Measurements from ENCODE around the gene HLCS. TPM values are rescaled to one million over a fixed set of nuclear protein-coding genes. Genes with fewer than 3 reads are reported as not detected.
A peak's percentile ranks its signal among the peaks of the same experiment; 100 is the strongest.

Gene HLCS
- polyA plus RNA-seq, 1 donor (not counting 4 experiments of a cell fraction or from before 2014, with no cell fraction given) = 11.5 TPM

DNA sequence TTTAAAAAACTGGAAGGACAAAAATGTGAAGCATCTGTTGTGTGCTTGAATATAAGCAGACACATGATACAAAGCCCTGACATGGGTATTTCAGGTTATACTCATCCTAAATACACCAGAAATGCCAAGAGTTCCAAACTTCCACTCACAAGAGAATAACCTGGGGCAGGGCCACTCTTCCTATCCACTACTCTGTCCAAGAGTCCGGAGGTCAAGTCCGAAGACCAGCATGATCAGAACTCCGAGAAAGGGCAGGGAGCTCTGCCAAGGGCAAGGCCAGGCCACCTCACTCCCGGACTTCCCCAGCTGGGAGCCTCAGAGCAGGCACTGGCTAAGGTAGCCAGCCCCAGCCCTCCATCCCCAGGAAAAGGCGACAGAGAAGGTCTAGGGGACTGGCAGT lies 37.5 kb downstream of the HLCS start:
- Histone ChIP-seq H3K9me3 (ENCODE audit: control insufficient read depth, low read depth, low read length) (no peaks in the 10 kb centered on the region), H2AFZ (ENCODE audit: control insufficient read depth, low read length) (no peak overlapping the region), H3K27me3 (ENCODE audit: control insufficient read depth, extremely low read depth, insufficient read depth, low read length) (no peaks in the 10 kb centered on the region), H3K27ac (ENCODE audit: control insufficient read depth, insufficient read depth, low read length) (no peak overlapping the region), H4K20me1 (ENCODE audit: control insufficient read depth, extremely low read depth, insufficient read depth, low read length) (no peaks in the 10 kb centered on the region), H3K9me1 (ENCODE audit: control insufficient read depth, extremely low read depth, insufficient read depth, low read length) (no peaks in the 10 kb centered on the region), H3K36me3 (ENCODE audit: control insufficient read depth in 2 of 2, extremely low read depth in 1 of 2, insufficient read depth in 2 of 2, low read length in 2 of 2) (peaks cover 7 to 15% of the 10 kb centered on the region in 2 experiments), H3K4me3 (ENCODE audit: control insufficient read depth in 2 of 3, extremely low read depth in 1 of 3, insufficient read depth in 2 of 3, low read depth in 1 of 3, low read length in 3 of 3) (no peak overlapping the region), H3K4me2 (ENCODE audit: control insufficient read depth, extremely low read depth, insufficient read depth, low read depth, low read length) (no peak overlapping the region), H3K79me2 (ENCODE audit: control insufficient read depth, insufficient read depth, low read length) (no peaks in the 10 kb centered on the region), H3K9ac (ENCODE audit: control insufficient read depth, extremely low read depth, insufficient read depth, low read length) (no peak overlapping the region), H3K4me1 (ENCODE audit: control insufficient read depth, extremely low read depth, insufficient read depth, low read length) (no peaks in the 10 kb centered on the region)
- no peak for DNase-seq (ENCODE audit: low read depth, low spot score)
- no peak for FAIRE-seq
- dilution Hi-C loops (cut with MboI; ENCODE audit: extremely low pct_ligation_motif_present, low sequenced_read_pairs) = no loop called here
- TF ChIP-seq, protein P1, sequence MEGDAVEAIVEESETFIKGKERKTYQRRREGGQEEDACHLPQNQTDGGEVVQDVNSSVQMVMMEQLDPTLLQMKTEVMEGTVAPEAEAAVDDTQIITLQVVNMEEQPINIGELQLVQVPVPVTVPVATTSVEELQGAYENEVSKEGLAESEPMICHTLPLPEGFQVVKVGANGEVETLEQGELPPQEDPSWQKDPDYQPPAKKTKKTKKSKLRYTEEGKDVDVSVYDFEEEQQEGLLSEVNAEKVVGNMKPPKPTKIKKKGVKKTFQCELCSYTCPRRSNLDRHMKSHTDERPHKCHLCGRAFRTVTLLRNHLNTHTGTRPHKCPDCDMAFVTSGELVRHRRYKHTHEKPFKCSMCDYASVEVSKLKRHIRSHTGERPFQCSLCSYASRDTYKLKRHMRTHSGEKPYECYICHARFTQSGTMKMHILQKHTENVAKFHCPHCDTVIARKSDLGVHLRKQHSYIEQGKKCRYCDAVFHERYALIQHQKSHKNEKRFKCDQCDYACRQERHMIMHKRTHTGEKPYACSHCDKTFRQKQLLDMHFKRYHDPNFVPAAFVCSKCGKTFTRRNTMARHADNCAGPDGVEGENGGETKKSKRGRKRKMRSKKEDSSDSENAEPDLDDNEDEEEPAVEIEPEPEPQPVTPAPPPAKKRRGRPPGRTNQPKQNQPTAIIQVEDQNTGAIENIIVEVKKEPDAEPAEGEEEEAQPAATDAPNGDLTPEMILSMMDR (optimal IDR thresholded peaks at IDR 0.05 in 1 of 3, IDR thresholded peaks at IDR 0.05 in 1 of 3, conservative IDR thresholded peaks at IDR 0.05 in 1 of 3; ENCODE audit: extremely low read depth in 1 of 3, insufficient read depth in 2 of 3, low read length in 3 of 3) = no peak
- no peak for TF ChIP-seq EZH2 (IDR thresholded peaks at IDR 0.05; ENCODE audit: low read length)

DNA sequence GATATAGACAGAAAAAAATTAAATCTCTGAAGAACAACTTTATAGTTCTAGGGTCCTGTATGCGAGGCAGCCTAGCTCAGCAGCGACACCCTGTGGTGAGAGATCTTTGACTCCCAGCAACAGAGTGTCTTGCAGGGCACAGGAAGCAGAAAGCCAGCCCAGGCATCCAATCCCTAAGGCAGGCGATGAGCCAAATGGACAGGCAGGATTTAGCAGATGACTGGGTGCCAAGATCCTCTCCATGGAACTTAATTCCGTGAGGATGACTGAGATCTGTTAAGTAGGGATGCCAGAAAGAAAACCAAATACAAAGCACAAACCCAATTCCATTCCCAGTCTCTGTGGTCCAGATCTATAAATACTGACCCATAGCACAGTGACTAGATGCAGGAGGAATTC lies 38.8 kb downstream of the HLCS start:
- Histone ChIP-seq H3K27ac (ENCODE audit: control insufficient read depth, insufficient read depth, low read length) (no peak overlapping the region), H3K9ac (ENCODE audit: control insufficient read depth, extremely low read depth, insufficient read depth, low read length) (no peak overlapping the region), H3K9me3 (ENCODE audit: control insufficient read depth, low read depth, low read length) (no peaks in the 10 kb centered on the region), H3K4me1 (ENCODE audit: control insufficient read depth, extremely low read depth, insufficient read depth, low read length) (no peaks in the 10 kb centered on the region), H4K20me1 (ENCODE audit: control insufficient read depth, extremely low read depth, insufficient read depth, low read length) (no peaks in the 10 kb centered on the region), H3K79me2 (ENCODE audit: control insufficient read depth, insufficient read depth, low read length) (no peaks in the 10 kb centered on the region), H3K4me2 (ENCODE audit: control insufficient read depth, extremely low read depth, insufficient read depth, low read depth, low read length) (no peak overlapping the region), H3K4me3 (ENCODE audit: control insufficient read depth in 2 of 3, extremely low read depth in 1 of 3, insufficient read depth in 2 of 3, low read depth in 1 of 3, low read length in 3 of 3) (no peak overlapping the region), H3K9me1 (ENCODE audit: control insufficient read depth, extremely low read depth, insufficient read depth, low read length) (no peaks in the 10 kb centered on the region), H3K36me3 (ENCODE audit: control insufficient read depth in 2 of 2, extremely low read depth in 1 of 2, insufficient read depth in 2 of 2, low read length in 2 of 2) (peaks cover 4 to 5% of the 10 kb centered on the region in 2 experiments), H2AFZ (ENCODE audit: control insufficient read depth, low read length) (no peak overlapping the region), H3K27me3 (ENCODE audit: control insufficient read depth, extremely low read depth, insufficient read depth, low read length) (no peaks in the 10 kb centered on the region)
- peak; percentile 53 for FAIRE-seq
- TF ChIP-seq, protein P1 (optimal IDR thresholded peaks at IDR 0.05 in 1 of 3, IDR thresholded peaks at IDR 0.05 in 1 of 3, conservative IDR thresholded peaks at IDR 0.05 in 1 of 3; ENCODE audit: extremely low read depth in 1 of 3, insufficient read depth in 2 of 3, low read length in 3 of 3) = peak; percentile 83 to 93 (median 89)
- no peak for TF ChIP-seq EZH2 (IDR thresholded peaks at IDR 0.05; ENCODE audit: low read length)
- dilution Hi-C loops (cut with MboI; ENCODE audit: extremely low pct_ligation_motif_present, low sequenced_read_pairs) = no loop called here
- DNase-seq (ENCODE audit: low read depth, low spot score) = peak; percentile 56
